K562 (cell line): ENCODE data around the gene FTL. TPM values are rescaled to one million over a fixed set of nuclear protein-coding genes. Genes with fewer than 3 reads are reported as not detected.
A peak's percentile ranks its signal among the peaks of the same experiment; 100 is the strongest.

Experiments
- CBX3 ChIP-seq, 2 experiments: IDR thresholded peaks; 1 replicate in 1 of 2; 2 replicates in 1 of 2; pipeline ENCODE4 v1.6.1; 2012; ENCODE audit warnings: inconsistent platforms in 2 of 2, low read length in 2 of 2, borderline replicate concordance in 1 of 2, control low read depth in 1 of 2
- MTA2 ChIP-seq: fragments of 450-650 bp; IDR thresholded peaks from 2 replicates; pipeline ENCODE4 v1.6.1; 2016; ENCODE audit warnings: low read depth
- POLR2A ChIP-seq: fragments of 450-650 bp; conservative IDR thresholded peaks from 2 replicates; pipeline ENCODE4 v1.6.1; 2016
- polyA plus RNA-seq, 8 experiments: library from polyadenylated mRNA; depleted of rRNA in 4 of 8; stranded (reverse) in 5 of 8; unstranded in 3 of 8; fragments of >200 nt; fragmentation: Nextera tagmentation in 2 of 8; fragmentation: Illumina TruSeq in 1 of 8; extraction: Ambion mirVana in 2 of 8; extraction: Trizol in 1 of 8; gene quantifications; 2 replicates each; pipeline versions ENCODE4 v1.2.1 to v1.2.3, GENCODE V29; 2011 to 2014; ENCODE audit warnings: inconsistent platforms in 1 of 8, missing spikeins in 1 of 8
- total RNA-seq, 7 experiments: library from RNA; depleted of rRNA in 6 of 7; stranded (reverse); fragments of >200 nt in 6 of 7; fragmentation: Illumina TruSeq in 2 of 7; extraction: Trizol in 2 of 7; gene quantifications; 2 replicates each; pipeline versions ENCODE4 v1.2.1 to v1.2.3, GENCODE V29; 2011 to 2021; ENCODE audit warnings: low replicate concordance in 1 of 7
- TF ChIP-seq, protein P1 (sequence below): sonication (generic); formaldehyde crosslinking; IDR thresholded peaks from 2 replicates; pipeline ENCODE4 v1.8.0; 2023; ENCODE audit warnings: mild to moderate bottlenecking, missing genetic modification reagents
- TF ChIP-seq, protein P2 (sequence below): conservative IDR thresholded peaks from 2 replicates; pipeline ENCODE4 v1.6.1; 2011; ENCODE audit warnings: low read depth, mild to moderate bottlenecking, low read length; ENCODE audit not compliant: control insufficient read depth
- TF ChIP-seq, protein P3 (sequence below), 2 experiments: IDR thresholded peaks; 2 replicates each; pipeline ENCODE4 v1.6.1; 2012; ENCODE audit warnings: improper control_type of control experiment in 2 of 2, low read depth in 2 of 2, low read length in 2 of 2, borderline replicate concordance in 1 of 2
- TF ChIP-seq, protein P4 (sequence below): fragments of 450-650 bp; IDR thresholded peaks from 2 replicates; pipeline ENCODE4 v1.6.1; 2016
- TF ChIP-seq, protein P5 (sequence below): sonication (generic); formaldehyde crosslinking; IDR thresholded peaks from 2 replicates; pipeline ENCODE4 v1.8.1; 2023; ENCODE audit warnings: mild to moderate bottlenecking, missing genetic modification reagents
- TF ChIP-seq, protein P6 (sequence below), 2 experiments: fragments of 150-350 bp in 1 of 2; IDR thresholded peaks; 2 replicates each; pipeline ENCODE4 v1.6.1; 2012 to 2016; ENCODE audit warnings: low read depth in 2 of 2, low read length in 2 of 2, mild to moderate bottlenecking in 1 of 2, moderate library complexity in 1 of 2

The FTL gene
- total and polyA plus RNA-seq, 9 of the 15 experiments (the other 6 are each of a cell fraction or from before 2014, with no cell fraction given): 1,231 to 27,415 (median 3,965) TPM

DNA sequence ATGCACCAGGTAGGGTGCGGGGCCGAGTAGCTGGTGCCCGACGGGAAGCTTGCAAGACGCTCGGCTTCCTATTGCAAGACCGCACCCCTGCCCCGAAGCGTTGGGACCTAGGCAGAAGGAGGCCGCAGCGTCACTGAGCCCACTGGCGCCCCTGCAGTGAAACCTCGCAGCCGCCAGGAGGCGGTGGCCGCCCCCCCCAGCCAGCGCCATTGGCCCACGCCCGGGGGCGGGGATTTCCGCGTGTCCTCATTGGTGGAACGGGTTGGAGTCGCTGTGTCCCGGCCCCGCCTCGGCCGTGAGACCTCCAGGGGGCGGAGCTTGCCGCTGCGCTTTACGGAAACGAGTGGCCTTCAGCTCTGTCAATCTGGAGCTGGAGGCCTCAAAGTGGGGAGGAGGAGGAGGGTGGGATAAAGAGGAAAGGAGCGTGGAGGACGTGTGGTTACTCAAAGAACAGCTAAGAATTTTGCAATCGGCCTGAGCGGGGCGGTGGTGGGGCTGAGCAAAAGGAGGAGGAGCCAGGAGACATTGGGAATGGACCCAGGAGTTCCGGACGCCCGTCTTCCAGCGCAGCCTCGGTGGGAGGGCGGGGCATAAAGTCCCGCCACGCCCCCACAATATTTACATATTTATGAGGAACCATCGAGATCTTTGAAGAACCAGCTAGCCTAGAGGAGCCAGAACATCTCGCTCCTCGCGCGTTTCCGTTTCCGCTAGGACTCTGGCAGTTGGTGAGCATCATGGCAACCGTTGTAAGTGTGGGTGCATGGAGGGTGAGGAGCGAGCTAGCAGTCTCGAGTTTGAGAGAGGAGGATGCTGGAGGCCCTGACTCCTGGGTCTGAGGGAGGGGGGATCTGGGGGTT lies 28.3 kb downstream of the FTL start, which contains the start of the genes GYS1 and RUVBL2 (continued):
- TF ChIP-seq, protein P1, sequence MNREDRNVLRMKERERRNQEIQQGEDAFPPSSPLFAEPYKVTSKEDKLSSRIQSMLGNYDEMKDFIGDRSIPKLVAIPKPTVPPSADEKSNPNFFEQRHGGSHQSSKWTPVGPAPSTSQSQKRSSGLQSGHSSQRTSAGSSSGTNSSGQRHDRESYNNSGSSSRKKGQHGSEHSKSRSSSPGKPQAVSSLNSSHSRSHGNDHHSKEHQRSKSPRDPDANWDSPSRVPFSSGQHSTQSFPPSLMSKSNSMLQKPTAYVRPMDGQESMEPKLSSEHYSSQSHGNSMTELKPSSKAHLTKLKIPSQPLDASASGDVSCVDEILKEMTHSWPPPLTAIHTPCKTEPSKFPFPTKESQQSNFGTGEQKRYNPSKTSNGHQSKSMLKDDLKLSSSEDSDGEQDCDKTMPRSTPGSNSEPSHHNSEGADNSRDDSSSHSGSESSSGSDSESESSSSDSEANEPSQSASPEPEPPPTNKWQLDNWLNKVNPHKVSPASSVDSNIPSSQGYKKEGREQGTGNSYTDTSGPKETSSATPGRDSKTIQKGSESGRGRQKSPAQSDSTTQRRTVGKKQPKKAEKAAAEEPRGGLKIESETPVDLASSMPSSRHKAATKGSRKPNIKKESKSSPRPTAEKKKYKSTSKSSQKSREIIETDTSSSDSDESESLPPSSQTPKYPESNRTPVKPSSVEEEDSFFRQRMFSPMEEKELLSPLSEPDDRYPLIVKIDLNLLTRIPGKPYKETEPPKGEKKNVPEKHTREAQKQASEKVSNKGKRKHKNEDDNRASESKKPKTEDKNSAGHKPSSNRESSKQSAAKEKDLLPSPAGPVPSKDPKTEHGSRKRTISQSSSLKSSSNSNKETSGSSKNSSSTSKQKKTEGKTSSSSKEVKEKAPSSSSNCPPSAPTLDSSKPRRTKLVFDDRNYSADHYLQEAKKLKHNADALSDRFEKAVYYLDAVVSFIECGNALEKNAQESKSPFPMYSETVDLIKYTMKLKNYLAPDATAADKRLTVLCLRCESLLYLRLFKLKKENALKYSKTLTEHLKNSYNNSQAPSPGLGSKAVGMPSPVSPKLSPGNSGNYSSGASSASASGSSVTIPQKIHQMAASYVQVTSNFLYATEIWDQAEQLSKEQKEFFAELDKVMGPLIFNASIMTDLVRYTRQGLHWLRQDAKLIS (CRISPR knock-in tag): 0 out of 2 replicates have a peak, but pooled peaks have one; percentile 19
- TF ChIP-seq POLR2A: peak; percentile 96
- TF ChIP-seq, protein P2, sequence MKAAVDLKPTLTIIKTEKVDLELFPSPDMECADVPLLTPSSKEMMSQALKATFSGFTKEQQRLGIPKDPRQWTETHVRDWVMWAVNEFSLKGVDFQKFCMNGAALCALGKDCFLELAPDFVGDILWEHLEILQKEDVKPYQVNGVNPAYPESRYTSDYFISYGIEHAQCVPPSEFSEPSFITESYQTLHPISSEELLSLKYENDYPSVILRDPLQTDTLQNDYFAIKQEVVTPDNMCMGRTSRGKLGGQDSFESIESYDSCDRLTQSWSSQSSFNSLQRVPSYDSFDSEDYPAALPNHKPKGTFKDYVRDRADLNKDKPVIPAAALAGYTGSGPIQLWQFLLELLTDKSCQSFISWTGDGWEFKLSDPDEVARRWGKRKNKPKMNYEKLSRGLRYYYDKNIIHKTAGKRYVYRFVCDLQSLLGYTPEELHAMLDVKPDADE: peak; percentile 69
- TF ChIP-seq, protein P3, sequence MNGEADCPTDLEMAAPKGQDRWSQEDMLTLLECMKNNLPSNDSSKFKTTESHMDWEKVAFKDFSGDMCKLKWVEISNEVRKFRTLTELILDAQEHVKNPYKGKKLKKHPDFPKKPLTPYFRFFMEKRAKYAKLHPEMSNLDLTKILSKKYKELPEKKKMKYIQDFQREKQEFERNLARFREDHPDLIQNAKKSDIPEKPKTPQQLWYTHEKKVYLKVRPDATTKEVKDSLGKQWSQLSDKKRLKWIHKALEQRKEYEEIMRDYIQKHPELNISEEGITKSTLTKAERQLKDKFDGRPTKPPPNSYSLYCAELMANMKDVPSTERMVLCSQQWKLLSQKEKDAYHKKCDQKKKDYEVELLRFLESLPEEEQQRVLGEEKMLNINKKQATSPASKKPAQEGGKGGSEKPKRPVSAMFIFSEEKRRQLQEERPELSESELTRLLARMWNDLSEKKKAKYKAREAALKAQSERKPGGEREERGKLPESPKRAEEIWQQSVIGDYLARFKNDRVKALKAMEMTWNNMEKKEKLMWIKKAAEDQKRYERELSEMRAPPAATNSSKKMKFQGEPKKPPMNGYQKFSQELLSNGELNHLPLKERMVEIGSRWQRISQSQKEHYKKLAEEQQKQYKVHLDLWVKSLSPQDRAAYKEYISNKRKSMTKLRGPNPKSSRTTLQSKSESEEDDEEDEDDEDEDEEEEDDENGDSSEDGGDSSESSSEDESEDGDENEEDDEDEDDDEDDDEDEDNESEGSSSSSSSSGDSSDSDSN (IDR thresholded peaks at IDR 0.05; ENCODE audit: borderline replicate concordance in 1 of 2, low read depth in 2 of 2, low read length in 2 of 2): 0 out of 4 replicates have a peak, but pooled peaks of 1 of the 2 experiments have one; percentile 59
- TF ChIP-seq, protein P4, sequence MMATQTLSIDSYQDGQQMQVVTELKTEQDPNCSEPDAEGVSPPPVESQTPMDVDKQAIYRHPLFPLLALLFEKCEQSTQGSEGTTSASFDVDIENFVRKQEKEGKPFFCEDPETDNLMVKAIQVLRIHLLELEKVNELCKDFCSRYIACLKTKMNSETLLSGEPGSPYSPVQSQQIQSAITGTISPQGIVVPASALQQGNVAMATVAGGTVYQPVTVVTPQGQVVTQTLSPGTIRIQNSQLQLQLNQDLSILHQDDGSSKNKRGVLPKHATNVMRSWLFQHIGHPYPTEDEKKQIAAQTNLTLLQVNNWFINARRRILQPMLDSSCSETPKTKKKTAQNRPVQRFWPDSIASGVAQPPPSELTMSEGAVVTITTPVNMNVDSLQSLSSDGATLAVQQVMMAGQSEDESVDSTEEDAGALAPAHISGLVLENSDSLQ: peak; percentile 99
- no peak for TF ChIP-seq CBX3 (IDR thresholded peaks at IDR 0.05; ENCODE audit: borderline replicate concordance in 1 of 2, low read length in 2 of 2)
- TF ChIP-seq, protein P5, sequence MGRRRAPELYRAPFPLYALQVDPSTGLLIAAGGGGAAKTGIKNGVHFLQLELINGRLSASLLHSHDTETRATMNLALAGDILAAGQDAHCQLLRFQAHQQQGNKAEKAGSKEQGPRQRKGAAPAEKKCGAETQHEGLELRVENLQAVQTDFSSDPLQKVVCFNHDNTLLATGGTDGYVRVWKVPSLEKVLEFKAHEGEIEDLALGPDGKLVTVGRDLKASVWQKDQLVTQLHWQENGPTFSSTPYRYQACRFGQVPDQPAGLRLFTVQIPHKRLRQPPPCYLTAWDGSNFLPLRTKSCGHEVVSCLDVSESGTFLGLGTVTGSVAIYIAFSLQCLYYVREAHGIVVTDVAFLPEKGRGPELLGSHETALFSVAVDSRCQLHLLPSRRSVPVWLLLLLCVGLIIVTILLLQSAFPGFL (CRISPR knock-in tag): no peak
- peak; percentile 72; the same call in 1 of the 2 replicates for TF ChIP-seq MTA2
- TF ChIP-seq, protein P6, sequence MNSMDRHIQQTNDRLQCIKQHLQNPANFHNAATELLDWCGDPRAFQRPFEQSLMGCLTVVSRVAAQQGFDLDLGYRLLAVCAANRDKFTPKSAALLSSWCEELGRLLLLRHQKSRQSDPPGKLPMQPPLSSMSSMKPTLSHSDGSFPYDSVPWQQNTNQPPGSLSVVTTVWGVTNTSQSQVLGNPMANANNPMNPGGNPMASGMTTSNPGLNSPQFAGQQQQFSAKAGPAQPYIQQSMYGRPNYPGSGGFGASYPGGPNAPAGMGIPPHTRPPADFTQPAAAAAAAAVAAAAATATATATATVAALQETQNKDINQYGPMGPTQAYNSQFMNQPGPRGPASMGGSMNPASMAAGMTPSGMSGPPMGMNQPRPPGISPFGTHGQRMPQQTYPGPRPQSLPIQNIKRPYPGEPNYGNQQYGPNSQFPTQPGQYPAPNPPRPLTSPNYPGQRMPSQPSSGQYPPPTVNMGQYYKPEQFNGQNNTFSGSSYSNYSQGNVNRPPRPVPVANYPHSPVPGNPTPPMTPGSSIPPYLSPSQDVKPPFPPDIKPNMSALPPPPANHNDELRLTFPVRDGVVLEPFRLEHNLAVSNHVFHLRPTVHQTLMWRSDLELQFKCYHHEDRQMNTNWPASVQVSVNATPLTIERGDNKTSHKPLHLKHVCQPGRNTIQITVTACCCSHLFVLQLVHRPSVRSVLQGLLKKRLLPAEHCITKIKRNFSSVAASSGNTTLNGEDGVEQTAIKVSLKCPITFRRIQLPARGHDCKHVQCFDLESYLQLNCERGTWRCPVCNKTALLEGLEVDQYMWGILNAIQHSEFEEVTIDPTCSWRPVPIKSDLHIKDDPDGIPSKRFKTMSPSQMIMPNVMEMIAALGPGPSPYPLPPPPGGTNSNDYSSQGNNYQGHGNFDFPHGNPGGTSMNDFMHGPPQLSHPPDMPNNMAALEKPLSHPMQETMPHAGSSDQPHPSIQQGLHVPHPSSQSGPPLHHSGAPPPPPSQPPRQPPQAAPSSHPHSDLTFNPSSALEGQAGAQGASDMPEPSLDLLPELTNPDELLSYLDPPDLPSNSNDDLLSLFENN (IDR thresholded peaks at IDR 0.05; ENCODE audit: low read depth in 2 of 2, low read length in 2 of 2): peak in 1 of 2 experiments; percentile 48; a peak in 1 of 4 replicates
